T-helper 1 cell (primary cell): ENCODE data around the gene PDYN.

Source experiments
- DNase-seq, 5 donors: peaks; one replicate each; pipeline ENCODE4 v3.0.0-alpha.2; 2012 to 2020

PDYN gene

GRCh38 chr20:1931830-1932229 is 62.0 kb downstream of the PDYN start:
- DNase-seq, result no peak

- no peak for DNase-seq
Measured at GRCh38 chr20:1930165-1930564, 63.7 kb downstream of the PDYN start.

DNA sequence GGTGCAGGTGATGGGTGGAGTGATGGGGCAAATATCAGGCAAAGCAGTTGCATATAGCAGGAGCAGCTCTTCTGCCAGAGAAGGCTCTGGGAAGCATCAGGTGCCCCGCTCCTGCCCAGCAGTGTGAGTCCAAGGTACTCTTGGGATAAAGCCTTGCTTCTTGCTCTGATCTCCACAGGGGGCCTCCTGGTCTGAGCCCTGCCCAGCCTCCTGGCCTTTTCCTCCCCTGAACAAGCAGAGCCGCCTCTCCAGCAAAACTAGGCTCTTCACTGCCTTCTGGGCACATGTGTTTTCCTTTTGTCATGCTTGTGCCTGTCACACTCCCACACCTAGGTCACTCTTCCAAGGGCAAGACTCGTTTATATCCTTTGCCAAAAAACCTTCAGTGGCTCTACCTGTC is 64.4 kb downstream of the PDYN start:
- DNase-seq, result no peak

GRCh38 chr20:1928782-1929181 is 65.1 kb downstream of the PDYN start:
- DNase-seq, result no peak
